Mammary epithelial cell (primary cell): ENCODE measurements around the gene PDE7B.

Experiments used
- EZH2 ChIP-seq: IDR thresholded peaks from 2 replicates; pipeline ENCODE4 v1.6.1; 2012; ENCODE audit warnings: low read length, inconsistent platforms, borderline replicate concordance
- TF ChIP-seq, protein P1 (sequence below), 2 donors: IDR thresholded peaks in 1 of 2; conservative IDR thresholded peaks in 1 of 2; 2 replicates each; pipeline ENCODE4 v1.5.1; 2011 to 2012; ENCODE audit warnings: inconsistent platforms in 2 of 2, low read length in 2 of 2, mild to moderate bottlenecking in 2 of 2, control low read depth in 1 of 2, low read depth in 1 of 2; ENCODE audit not compliant: insufficient read depth in 1 of 2; ENCODE audit errors: extremely low read depth in 1 of 2

DNA sequence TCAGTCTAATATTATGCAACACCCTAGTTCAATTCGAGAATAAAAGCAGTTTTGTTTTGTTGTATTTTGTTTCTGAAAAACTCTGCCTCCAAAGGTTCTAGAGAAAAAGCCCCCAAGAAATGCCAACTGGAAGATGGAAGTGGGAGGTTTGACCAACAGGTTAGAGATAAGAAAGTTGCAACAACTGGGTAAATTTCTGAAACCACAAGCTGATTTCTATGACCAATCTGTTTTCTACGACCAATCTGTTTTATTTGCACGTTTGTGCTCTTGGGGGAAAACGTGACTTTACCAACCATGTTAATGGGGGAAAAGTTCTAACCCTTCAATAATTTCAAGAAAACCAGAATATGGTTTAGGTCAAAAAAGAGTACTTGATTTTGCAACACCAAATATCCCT is 173.2 kb downstream of the PDE7B start:
- TF ChIP-seq, protein P1, sequence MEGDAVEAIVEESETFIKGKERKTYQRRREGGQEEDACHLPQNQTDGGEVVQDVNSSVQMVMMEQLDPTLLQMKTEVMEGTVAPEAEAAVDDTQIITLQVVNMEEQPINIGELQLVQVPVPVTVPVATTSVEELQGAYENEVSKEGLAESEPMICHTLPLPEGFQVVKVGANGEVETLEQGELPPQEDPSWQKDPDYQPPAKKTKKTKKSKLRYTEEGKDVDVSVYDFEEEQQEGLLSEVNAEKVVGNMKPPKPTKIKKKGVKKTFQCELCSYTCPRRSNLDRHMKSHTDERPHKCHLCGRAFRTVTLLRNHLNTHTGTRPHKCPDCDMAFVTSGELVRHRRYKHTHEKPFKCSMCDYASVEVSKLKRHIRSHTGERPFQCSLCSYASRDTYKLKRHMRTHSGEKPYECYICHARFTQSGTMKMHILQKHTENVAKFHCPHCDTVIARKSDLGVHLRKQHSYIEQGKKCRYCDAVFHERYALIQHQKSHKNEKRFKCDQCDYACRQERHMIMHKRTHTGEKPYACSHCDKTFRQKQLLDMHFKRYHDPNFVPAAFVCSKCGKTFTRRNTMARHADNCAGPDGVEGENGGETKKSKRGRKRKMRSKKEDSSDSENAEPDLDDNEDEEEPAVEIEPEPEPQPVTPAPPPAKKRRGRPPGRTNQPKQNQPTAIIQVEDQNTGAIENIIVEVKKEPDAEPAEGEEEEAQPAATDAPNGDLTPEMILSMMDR (conservative IDR thresholded peaks at IDR 0.05 in 1 of 2, IDR thresholded peaks at IDR 0.05 in 1 of 2; ENCODE audit: extremely low read depth in 1 of 2, insufficient read depth in 1 of 2, low read depth in 1 of 2, low read length in 2 of 2): no peak
- TF ChIP-seq EZH2: no peak
